ENCODE results near the gene PARP9. TPM values are rescaled to one million over a fixed set of nuclear protein-coding genes. Genes with fewer than 3 reads are reported as not detected.

PARP9 gene
- total and polyA plus RNA-seq, 2 of the 8 experiments (the other 6 are each of a cell fraction or from before 2014, with no cell fraction given): 3.7 to 4.5 TPM

DNA sequence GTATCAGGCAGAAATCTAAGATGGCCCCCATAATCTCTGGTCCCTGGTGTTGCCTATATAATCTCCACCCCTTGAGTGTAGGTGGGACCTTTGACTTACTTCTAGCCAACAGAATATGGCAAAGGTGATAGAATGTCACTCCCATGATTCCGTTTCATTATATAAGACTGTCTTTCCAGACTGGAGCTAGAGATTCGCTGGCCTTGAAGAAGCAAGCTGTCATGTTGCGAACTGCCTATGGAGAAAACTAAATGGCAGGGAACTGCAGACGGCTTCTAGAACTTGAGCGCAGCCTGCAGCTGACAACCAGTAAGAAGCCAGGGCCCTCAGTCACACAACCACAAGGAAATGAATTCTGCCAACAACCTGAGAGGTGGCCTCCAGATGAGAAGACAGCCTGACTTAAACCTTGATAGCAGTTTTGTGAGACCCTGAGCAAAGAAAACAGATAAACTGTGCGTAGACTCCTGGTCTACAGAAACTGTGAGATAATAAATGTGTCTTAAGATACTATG lies 47.2 kb downstream of the PARP9 start (continued):
- TF ChIP-seq, protein P1, sequence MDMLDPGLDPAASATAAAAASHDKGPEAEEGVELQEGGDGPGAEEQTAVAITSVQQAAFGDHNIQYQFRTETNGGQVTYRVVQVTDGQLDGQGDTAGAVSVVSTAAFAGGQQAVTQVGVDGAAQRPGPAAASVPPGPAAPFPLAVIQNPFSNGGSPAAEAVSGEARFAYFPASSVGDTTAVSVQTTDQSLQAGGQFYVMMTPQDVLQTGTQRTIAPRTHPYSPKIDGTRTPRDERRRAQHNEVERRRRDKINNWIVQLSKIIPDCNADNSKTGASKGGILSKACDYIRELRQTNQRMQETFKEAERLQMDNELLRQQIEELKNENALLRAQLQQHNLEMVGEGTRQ (IDR thresholded peaks at IDR 0.05; ENCODE audit: low read length): no peak
- TF ChIP-seq, protein P2, sequence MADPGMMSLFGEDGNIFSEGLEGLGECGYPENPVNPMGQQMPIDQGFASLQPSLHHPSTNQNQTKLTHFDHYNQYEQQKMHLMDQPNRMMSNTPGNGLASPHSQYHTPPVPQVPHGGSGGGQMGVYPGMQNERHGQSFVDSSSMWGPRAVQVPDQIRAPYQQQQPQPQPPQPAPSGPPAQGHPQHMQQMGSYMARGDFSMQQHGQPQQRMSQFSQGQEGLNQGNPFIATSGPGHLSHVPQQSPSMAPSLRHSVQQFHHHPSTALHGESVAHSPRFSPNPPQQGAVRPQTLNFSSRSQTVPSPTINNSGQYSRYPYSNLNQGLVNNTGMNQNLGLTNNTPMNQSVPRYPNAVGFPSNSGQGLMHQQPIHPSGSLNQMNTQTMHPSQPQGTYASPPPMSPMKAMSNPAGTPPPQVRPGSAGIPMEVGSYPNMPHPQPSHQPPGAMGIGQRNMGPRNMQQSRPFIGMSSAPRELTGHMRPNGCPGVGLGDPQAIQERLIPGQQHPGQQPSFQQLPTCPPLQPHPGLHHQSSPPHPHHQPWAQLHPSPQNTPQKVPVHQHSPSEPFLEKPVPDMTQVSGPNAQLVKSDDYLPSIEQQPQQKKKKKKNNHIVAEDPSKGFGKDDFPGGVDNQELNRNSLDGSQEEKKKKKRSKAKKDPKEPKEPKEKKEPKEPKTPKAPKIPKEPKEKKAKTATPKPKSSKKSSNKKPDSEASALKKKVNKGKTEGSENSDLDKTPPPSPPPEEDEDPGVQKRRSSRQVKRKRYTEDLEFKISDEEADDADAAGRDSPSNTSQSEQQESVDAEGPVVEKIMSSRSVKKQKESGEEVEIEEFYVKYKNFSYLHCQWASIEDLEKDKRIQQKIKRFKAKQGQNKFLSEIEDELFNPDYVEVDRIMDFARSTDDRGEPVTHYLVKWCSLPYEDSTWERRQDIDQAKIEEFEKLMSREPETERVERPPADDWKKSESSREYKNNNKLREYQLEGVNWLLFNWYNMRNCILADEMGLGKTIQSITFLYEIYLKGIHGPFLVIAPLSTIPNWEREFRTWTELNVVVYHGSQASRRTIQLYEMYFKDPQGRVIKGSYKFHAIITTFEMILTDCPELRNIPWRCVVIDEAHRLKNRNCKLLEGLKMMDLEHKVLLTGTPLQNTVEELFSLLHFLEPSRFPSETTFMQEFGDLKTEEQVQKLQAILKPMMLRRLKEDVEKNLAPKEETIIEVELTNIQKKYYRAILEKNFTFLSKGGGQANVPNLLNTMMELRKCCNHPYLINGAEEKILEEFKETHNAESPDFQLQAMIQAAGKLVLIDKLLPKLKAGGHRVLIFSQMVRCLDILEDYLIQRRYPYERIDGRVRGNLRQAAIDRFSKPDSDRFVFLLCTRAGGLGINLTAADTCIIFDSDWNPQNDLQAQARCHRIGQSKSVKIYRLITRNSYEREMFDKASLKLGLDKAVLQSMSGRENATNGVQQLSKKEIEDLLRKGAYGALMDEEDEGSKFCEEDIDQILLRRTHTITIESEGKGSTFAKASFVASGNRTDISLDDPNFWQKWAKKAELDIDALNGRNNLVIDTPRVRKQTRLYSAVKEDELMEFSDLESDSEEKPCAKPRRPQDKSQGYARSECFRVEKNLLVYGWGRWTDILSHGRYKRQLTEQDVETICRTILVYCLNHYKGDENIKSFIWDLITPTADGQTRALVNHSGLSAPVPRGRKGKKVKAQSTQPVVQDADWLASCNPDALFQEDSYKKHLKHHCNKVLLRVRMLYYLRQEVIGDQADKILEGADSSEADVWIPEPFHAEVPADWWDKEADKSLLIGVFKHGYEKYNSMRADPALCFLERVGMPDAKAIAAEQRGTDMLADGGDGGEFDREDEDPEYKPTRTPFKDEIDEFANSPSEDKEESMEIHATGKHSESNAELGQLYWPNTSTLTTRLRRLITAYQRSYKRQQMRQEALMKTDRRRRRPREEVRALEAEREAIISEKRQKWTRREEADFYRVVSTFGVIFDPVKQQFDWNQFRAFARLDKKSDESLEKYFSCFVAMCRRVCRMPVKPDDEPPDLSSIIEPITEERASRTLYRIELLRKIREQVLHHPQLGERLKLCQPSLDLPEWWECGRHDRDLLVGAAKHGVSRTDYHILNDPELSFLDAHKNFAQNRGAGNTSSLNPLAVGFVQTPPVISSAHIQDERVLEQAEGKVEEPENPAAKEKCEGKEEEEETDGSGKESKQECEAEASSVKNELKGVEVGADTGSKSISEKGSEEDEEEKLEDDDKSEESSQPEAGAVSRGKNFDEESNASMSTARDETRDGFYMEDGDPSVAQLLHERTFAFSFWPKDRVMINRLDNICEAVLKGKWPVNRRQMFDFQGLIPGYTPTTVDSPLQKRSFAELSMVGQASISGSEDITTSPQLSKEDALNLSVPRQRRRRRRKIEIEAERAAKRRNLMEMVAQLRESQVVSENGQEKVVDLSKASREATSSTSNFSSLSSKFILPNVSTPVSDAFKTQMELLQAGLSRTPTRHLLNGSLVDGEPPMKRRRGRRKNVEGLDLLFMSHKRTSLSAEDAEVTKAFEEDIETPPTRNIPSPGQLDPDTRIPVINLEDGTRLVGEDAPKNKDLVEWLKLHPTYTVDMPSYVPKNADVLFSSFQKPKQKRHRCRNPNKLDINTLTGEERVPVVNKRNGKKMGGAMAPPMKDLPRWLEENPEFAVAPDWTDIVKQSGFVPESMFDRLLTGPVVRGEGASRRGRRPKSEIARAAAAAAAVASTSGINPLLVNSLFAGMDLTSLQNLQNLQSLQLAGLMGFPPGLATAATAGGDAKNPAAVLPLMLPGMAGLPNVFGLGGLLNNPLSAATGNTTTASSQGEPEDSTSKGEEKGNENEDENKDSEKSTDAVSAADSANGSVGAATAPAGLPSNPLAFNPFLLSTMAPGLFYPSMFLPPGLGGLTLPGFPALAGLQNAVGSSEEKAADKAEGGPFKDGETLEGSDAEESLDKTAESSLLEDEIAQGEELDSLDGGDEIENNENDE (IDR thresholded peaks at IDR 0.05; ENCODE audit: insufficient replicate concordance, low read length): no peak
- no peak for TF ChIP-seq POLR2A (IDR thresholded peaks at IDR 0.05; ENCODE audit: control extremely low read depth in 1 of 2, low read depth in 2 of 2, low read length in 2 of 2)
- no peak for TF ChIP-seq SUZ12 (IDR thresholded peaks at IDR 0.05; ENCODE audit: low read length)
- no peak for TF ChIP-seq ZNF274 (IDR thresholded peaks at IDR 0.05; ENCODE audit: borderline replicate concordance, extremely low read depth, low read length)
